ENCODE results near the gene DTD2.

GRCh38 chr14:31425905-31426304 is 31.4 kb downstream of the DTD2 start:
- TF ChIP-seq EZH2 (IDR thresholded peaks at IDR 0.05) (no peak), POLR2AphosphoS5 (IDR thresholded peaks at IDR 0.05; ENCODE audit: borderline replicate concordance, low read depth, low read length) (no peak)
